Measurements from ENCODE around the gene MATK.

DNA sequence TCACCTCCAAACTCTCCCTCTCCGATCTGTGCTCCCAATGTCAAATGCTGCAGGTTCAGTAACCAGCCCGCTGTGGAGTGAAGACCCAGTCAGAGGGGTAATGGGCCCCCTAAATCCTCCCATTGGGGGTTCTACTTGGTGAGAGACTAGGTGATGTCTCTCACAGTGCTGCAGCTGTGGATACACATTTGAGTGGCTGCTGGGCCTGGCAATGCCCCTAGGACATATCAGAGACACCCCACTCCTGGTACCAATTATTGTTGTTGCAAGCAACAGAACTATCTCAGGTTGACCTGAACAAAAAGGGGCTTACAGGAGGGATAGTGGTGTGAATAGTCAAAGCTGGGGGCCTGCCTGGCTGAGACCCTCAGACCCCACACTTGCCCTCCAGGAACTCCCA, 4.6 kb downstream of the MATK start:
- TF ChIP-seq, protein P1, sequence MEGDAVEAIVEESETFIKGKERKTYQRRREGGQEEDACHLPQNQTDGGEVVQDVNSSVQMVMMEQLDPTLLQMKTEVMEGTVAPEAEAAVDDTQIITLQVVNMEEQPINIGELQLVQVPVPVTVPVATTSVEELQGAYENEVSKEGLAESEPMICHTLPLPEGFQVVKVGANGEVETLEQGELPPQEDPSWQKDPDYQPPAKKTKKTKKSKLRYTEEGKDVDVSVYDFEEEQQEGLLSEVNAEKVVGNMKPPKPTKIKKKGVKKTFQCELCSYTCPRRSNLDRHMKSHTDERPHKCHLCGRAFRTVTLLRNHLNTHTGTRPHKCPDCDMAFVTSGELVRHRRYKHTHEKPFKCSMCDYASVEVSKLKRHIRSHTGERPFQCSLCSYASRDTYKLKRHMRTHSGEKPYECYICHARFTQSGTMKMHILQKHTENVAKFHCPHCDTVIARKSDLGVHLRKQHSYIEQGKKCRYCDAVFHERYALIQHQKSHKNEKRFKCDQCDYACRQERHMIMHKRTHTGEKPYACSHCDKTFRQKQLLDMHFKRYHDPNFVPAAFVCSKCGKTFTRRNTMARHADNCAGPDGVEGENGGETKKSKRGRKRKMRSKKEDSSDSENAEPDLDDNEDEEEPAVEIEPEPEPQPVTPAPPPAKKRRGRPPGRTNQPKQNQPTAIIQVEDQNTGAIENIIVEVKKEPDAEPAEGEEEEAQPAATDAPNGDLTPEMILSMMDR (IDR thresholded peaks at IDR 0.05), result no peak
- no peak for TF ChIP-seq POLR2AphosphoS5 (IDR thresholded peaks at IDR 0.05)
- TF ChIP-seq POLR2A (IDR thresholded peaks at IDR 0.05), result no peak
- TF ChIP-seq EP300 (IDR thresholded peaks at IDR 0.05), result no peak

Data from sigmoid colon (tissue), 4 donors.